IMR-90 (cell line): ENCODE data around the gene ZBTB44.

ENCODE experiments used
- CEBPB ChIP-seq: IDR thresholded peaks from 2 replicates; pipeline ENCODE4 v1.6.1; 2012; ENCODE audit warnings: low read depth, low read length, improper control_type of control experiment
- MAFK ChIP-seq: IDR thresholded peaks from 2 replicates; pipeline ENCODE4 v1.6.1; 2012; ENCODE audit warnings: low read depth, low read length, improper control_type of control experiment
- MAZ ChIP-seq: IDR thresholded peaks from 2 replicates; pipeline ENCODE4 v1.6.1; 2012; ENCODE audit warnings: low read depth, mild to moderate bottlenecking, low read length, improper control_type of control experiment, moderate library complexity, borderline replicate concordance
- POLR2A ChIP-seq: IDR thresholded peaks from 2 replicates; pipeline ENCODE4 v1.6.1; 2012; ENCODE audit warnings: mild to moderate bottlenecking, low read depth, low read length
- RAD21 ChIP-seq: IDR thresholded peaks from 2 replicates; pipeline ENCODE4 v1.6.1; 2012; ENCODE audit warnings: low read length, improper control_type of control experiment
- RCOR1 ChIP-seq: IDR thresholded peaks from 2 replicates; pipeline ENCODE4 v1.6.1; 2012; ENCODE audit warnings: mild to moderate bottlenecking, low read length, improper control_type of control experiment; ENCODE audit not compliant: insufficient replicate concordance
- RFX5 ChIP-seq: IDR thresholded peaks from 2 replicates; pipeline ENCODE4 v1.8.0; 2012; ENCODE audit warnings: low read depth, mild to moderate bottlenecking, low read length, moderate library complexity
- SMC3 ChIP-seq: fragments of 150-350 bp; IDR thresholded peaks from 2 replicates; pipeline ENCODE4 v1.6.1; 2016; ENCODE audit warnings: low read depth, mild to moderate bottlenecking, antibody characterized with exemption, low read length, moderate library complexity
- TF ChIP-seq, protein P1 (sequence below): fragments of 150-350 bp; IDR thresholded peaks from 2 replicates; pipeline ENCODE4 v1.6.1; 2017; ENCODE audit warnings: mild to moderate bottlenecking, antibody characterized with exemption, low read length, low read depth
- TF ChIP-seq, protein P2 (sequence below): conservative IDR thresholded peaks from 2 replicates; pipeline ENCODE4 v1.5.1; 2012; ENCODE audit warnings: mild to moderate bottlenecking, low read depth, low read length, improper control_type of control experiment

GRCh38 chr11:130272336-130272735, 42.4 kb downstream of the ZBTB44 start:
- TF ChIP-seq RFX5 (no peak), RAD21 (no peak), CEBPB (no peak), POLR2A (no peak), MAZ (no peak), MAFK (no peak), SMC3 (no peak), RCOR1 (no peak)
- TF ChIP-seq, protein P1, sequence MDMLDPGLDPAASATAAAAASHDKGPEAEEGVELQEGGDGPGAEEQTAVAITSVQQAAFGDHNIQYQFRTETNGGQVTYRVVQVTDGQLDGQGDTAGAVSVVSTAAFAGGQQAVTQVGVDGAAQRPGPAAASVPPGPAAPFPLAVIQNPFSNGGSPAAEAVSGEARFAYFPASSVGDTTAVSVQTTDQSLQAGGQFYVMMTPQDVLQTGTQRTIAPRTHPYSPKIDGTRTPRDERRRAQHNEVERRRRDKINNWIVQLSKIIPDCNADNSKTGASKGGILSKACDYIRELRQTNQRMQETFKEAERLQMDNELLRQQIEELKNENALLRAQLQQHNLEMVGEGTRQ: no peak
- TF ChIP-seq, protein P2, sequence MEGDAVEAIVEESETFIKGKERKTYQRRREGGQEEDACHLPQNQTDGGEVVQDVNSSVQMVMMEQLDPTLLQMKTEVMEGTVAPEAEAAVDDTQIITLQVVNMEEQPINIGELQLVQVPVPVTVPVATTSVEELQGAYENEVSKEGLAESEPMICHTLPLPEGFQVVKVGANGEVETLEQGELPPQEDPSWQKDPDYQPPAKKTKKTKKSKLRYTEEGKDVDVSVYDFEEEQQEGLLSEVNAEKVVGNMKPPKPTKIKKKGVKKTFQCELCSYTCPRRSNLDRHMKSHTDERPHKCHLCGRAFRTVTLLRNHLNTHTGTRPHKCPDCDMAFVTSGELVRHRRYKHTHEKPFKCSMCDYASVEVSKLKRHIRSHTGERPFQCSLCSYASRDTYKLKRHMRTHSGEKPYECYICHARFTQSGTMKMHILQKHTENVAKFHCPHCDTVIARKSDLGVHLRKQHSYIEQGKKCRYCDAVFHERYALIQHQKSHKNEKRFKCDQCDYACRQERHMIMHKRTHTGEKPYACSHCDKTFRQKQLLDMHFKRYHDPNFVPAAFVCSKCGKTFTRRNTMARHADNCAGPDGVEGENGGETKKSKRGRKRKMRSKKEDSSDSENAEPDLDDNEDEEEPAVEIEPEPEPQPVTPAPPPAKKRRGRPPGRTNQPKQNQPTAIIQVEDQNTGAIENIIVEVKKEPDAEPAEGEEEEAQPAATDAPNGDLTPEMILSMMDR: no peak
